IMR-90 (cell line): ENCODE measurements around the gene ADCK2. TPM values are rescaled to one million over a fixed set of nuclear protein-coding genes. Genes with fewer than 3 reads are reported as not detected.

Source experiments
- ATAC-seq: fragments of 200-7000 bp; cut with Tn5 transposase; 2 replicates; pipeline ENCODE4 v1.9.1; 2020; ENCODE audit warnings: low read depth, mild to moderate bottlenecking, moderate library complexity
- BruUV-seq: library from RNA; stranded (reverse); fragments of 400-500 nt; replicated peaks from 2 replicates; lab custom pipeline; 2021; lab: Mats Ljungman, UMichigan
- CTCF ChIA-PET: fragments of 300-600 bp; formaldehyde crosslinking; extraction: SDS; loops from one replicate; lab custom pipeline; 2021; ENCODE audit warnings: antibody characterized with exemption; lab: Yijun Ruan, JAX
- POLR2A ChIA-PET: fragments of 300-600 bp; sonication (Branson Sonifier 250); formaldehyde crosslinking; loops from one replicate; lab custom pipeline; 2022; ENCODE audit warnings: antibody characterized with exemption; ENCODE audit not compliant: unreplicated experiment; lab: Charles Lee
- DNase-seq: peaks from one replicate; pipeline ENCODE4 v3.0.0; 2013
- H2AFZ ChIP-seq: replicated peaks from 2 replicates; pipeline ENCODE3; 2013; ENCODE audit warnings: low read length, mild to moderate bottlenecking; ENCODE audit not compliant: poor library complexity
- H2AK5ac ChIP-seq: 2 replicates; pipeline ENCODE4 v1.6.1; 2013; ENCODE audit warnings: low read depth, low read length, inconsistent platforms
- H2AK9ac ChIP-seq: replicated peaks from 2 replicates; pipeline ENCODE3; 2013; ENCODE audit warnings: mild to moderate bottlenecking, low read depth, low read length, moderate library complexity; ENCODE audit not compliant: poor library complexity
- H2BK120ac ChIP-seq: 2 replicates; pipeline ENCODE4 v1.6.1; 2013; ENCODE audit warnings: low read depth, low read length, inconsistent platforms
- H2BK15ac ChIP-seq: 3 replicates; pipeline ENCODE4 v1.6.1; 2013; ENCODE audit warnings: low read depth, low read length, inconsistent platforms
- H2BK20ac ChIP-seq: 2 replicates; pipeline ENCODE4 v1.6.1; 2013; ENCODE audit warnings: low read depth, mild to moderate bottlenecking, inconsistent platforms, low read length, moderate library complexity
- H2BK5ac ChIP-seq: 2 replicates; pipeline ENCODE4 v1.6.1; 2013; ENCODE audit warnings: mild to moderate bottlenecking, low read depth, low read length, inconsistent platforms; ENCODE audit not compliant: poor library complexity, severe bottlenecking
- H3K14ac ChIP-seq: replicated peaks from 2 replicates; pipeline ENCODE4 v1.6.1; 2013; ENCODE audit warnings: low read depth, low read length, inconsistent platforms
- H3K18ac ChIP-seq: 2 replicates; pipeline ENCODE4 v1.6.1; 2013; ENCODE audit warnings: low read depth, low read length, control low read depth
- H3K23ac ChIP-seq: 2 replicates; pipeline ENCODE4 v1.6.1; 2013; ENCODE audit warnings: low read depth, low read length, inconsistent platforms
- H3K27ac ChIP-seq: 2 replicates; pipeline ENCODE4 v1.5.1; 2013; ENCODE audit warnings: mild to moderate bottlenecking, control low read depth, low read length; ENCODE audit not compliant: insufficient read depth
- H3K27me3 ChIP-seq: 2 replicates; pipeline ENCODE4 v1.6.1; 2013; ENCODE audit warnings: low read length; ENCODE audit not compliant: control insufficient read depth, insufficient read depth
- H3K36me3 ChIP-seq: 2 replicates; pipeline ENCODE4 v1.6.1; 2013; ENCODE audit warnings: low read length, mixed read lengths; ENCODE audit not compliant: control insufficient read depth, insufficient read depth
- H3K4ac ChIP-seq: 2 replicates; pipeline ENCODE4 v1.6.1; 2013; ENCODE audit warnings: low read depth, low read length, inconsistent platforms
- H3K4me1 ChIP-seq: 2 replicates; pipeline ENCODE4 v1.6.1; 2013; ENCODE audit warnings: low read length, mixed read lengths; ENCODE audit not compliant: control insufficient read depth, insufficient read depth
- H3K4me2 ChIP-seq: 2 replicates; pipeline ENCODE4 v1.6.1; 2013; ENCODE audit warnings: low read depth, mild to moderate bottlenecking, control low read depth, low read length, moderate library complexity
- H3K4me3 ChIP-seq: 2 replicates; pipeline ENCODE4 v1.5.1; 2013; ENCODE audit warnings: low read depth, mild to moderate bottlenecking, control low read depth, low read length, moderate library complexity; ENCODE audit not compliant: insufficient read depth
- H3K56ac ChIP-seq: 2 replicates; pipeline ENCODE4 v1.6.1; 2013; ENCODE audit warnings: low read length, inconsistent platforms; ENCODE audit not compliant: insufficient read depth; ENCODE audit errors: extremely low read depth
- H3K79me1 ChIP-seq, 2 experiments: 2 replicates each; pipeline ENCODE4 v1.6.1; 2013; ENCODE audit warnings: low read length in 2 of 2, inconsistent platforms in 1 of 2, low read depth in 1 of 2
- H3K9ac ChIP-seq: 2 replicates; pipeline ENCODE4 v1.6.1; 2013; ENCODE audit warnings: low read depth, low read length, control low read depth
- H3K9me1 ChIP-seq: 2 replicates; pipeline ENCODE4 v1.6.1; 2013; ENCODE audit warnings: low read length, inconsistent platforms; ENCODE audit not compliant: insufficient read depth
- H3K9me3 ChIP-seq: 2 replicates; pipeline ENCODE4 v1.6.1; 2013; ENCODE audit warnings: low read length; ENCODE audit not compliant: control insufficient read depth, insufficient read depth
- H4K20me1 ChIP-seq: 2 replicates; pipeline ENCODE4 v1.6.1; 2013; ENCODE audit warnings: low read length, inconsistent platforms; ENCODE audit not compliant: insufficient read depth
- H4K5ac ChIP-seq: 2 replicates; pipeline ENCODE4 v1.6.1; 2013; ENCODE audit warnings: mild to moderate bottlenecking, low read depth, low read length, control low read depth
- H4K8ac ChIP-seq, 2 experiments: 2 replicates each; pipeline ENCODE4 v1.6.1; 2013; ENCODE audit warnings: low read depth in 2 of 2, low read length in 2 of 2, control low read depth in 1 of 2, inconsistent platforms in 1 of 2
- H4K91ac ChIP-seq: 2 replicates; pipeline ENCODE4 v1.6.1; 2013; ENCODE audit warnings: low read depth, low read length, inconsistent platforms; ENCODE audit not compliant: insufficient read depth
- BHLHE40 ChIP-seq: fragments of 150-350 bp; IDR thresholded peaks from 2 replicates; pipeline ENCODE4 v1.6.1; 2016; ENCODE audit warnings: mild to moderate bottlenecking, low read depth, low read length
- WGBS, 2 experiments: methylation state at CpG; one replicate each; pipeline versions ENCODE4 v1.1.5 to v1.1.7; 2013; ENCODE audit warnings: missing lambda C conversion rate in 2 of 2; ENCODE audit not compliant: insufficient read length in 1 of 2; ENCODE audit errors: extremely low coverage in 2 of 2; 5-methylcytosine and 5-hydroxymethylcytosine counted together
- dilution Hi-C: fragments of 300-500 bp; cut with HindIII; formaldehyde crosslinking; loops from one replicate; pipeline ENCODE4 v1.14.3; 2018; ENCODE audit warnings: low sequenced_read_pairs; ENCODE audit not compliant: unreplicated experiment
- in situ Hi-C: fragments of 300-500 bp; cut with MboI; formaldehyde crosslinking; loops from 3 replicates; pipeline ENCODE4 v1.14.3; 2019; ENCODE audit warnings: low sequenced_read_pairs, inconsistent platforms, mixed read lengths
- intact Hi-C: fragments of 100-400 bp; cut with micrococcal nuclease; formaldehyde crosslinking; loops from 2 replicates; pipeline ENCODE4 v1.10.0; 2022
- polyA plus RNA-seq, 3 experiments: library from polyadenylated mRNA; depleted of rRNA; stranded (reverse); fragments of >200 nt; gene quantifications; 2 replicates each; pipeline ENCODE4 v1.2.3, GENCODE V29; 2012; ENCODE audit warnings: low replicate concordance in 1 of 3
- total RNA-seq: library from RNA; depleted of rRNA; stranded (reverse); fragments of >200 nt; gene quantifications from 2 replicates; pipeline ENCODE4 v1.2.3, GENCODE V29; 2012
- TF ChIP-seq, protein P1 (sequence below): fragments of 150-350 bp; IDR thresholded peaks from 2 replicates; pipeline ENCODE4 v1.6.1; 2017; ENCODE audit warnings: mild to moderate bottlenecking, antibody characterized with exemption, low read length, low read depth

ADCK2 gene
- total and polyA plus RNA-seq, 2 of the 4 experiments (the other 2 are of a cell fraction) = 7.1 to 10.0 TPM

GRCh38 chr7:140688341-140688740 lies 15.6 kb downstream of the ADCK2 start:
- no peak overlapping the region for H2BK5ac ChIP-seq
- ChIA-PET POLR2A (no interaction called here), CTCF (no interaction called here)
- no peak for ATAC-seq
- 75% methylated on average over 4 of the region's 6 CpGs; no CpG with 5 or more reads in 1 of the 2 experiments for WGBS, 2 experiments
- no peak overlapping the region for H2AK5ac ChIP-seq
- no peak overlapping the region for H2BK20ac ChIP-seq
- no peaks in the 10 kb centered on the region for H3K9me1 ChIP-seq
- peaks cover 9% of the 10 kb centered on the region; the same call in 1 of the 2 replicates for H3K36me3 ChIP-seq
- H2BK120ac ChIP-seq = no peak overlapping the region
- no peak overlapping the region for H3K14ac ChIP-seq
- no peak overlapping the region for H2AFZ ChIP-seq
- no peaks in the 10 kb centered on the region for H3K4me1 ChIP-seq
- no peak overlapping the region for H3K4me3 ChIP-seq
- H4K8ac ChIP-seq = no peak overlapping the region
- intact Hi-C loops (no loop called here), dilution Hi-C loops (no loop called here), in situ Hi-C loops (loop anchor here (10.0 kb wide), 1 partner anchor 846 kb away; no protein-coding TSS in a partner anchor)
- no peaks in the 10 kb centered on the region for H3K79me1 ChIP-seq
- BruUV-seq = no TSS peak
- H3K56ac ChIP-seq = no peak overlapping the region
- no peak overlapping the region for H2BK15ac ChIP-seq
- no peaks in the 10 kb centered on the region for H4K20me1 ChIP-seq
- no peak for TF ChIP-seq BHLHE40
- TF ChIP-seq, protein P1, sequence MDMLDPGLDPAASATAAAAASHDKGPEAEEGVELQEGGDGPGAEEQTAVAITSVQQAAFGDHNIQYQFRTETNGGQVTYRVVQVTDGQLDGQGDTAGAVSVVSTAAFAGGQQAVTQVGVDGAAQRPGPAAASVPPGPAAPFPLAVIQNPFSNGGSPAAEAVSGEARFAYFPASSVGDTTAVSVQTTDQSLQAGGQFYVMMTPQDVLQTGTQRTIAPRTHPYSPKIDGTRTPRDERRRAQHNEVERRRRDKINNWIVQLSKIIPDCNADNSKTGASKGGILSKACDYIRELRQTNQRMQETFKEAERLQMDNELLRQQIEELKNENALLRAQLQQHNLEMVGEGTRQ = no peak
- DNase-seq = no peak
- no peak overlapping the region for H3K23ac ChIP-seq
- no peak overlapping the region for H2AK9ac ChIP-seq
- no peaks in the 10 kb centered on the region for H3K27me3 ChIP-seq
- no peaks in the 10 kb centered on the region for H3K9me3 ChIP-seq
- H3K27ac ChIP-seq = no peak overlapping the region
- H3K4ac ChIP-seq = no peak overlapping the region
- no peak overlapping the region for H3K9ac ChIP-seq
- H3K4me2 ChIP-seq = no peak overlapping the region
- no peak overlapping the region for H4K5ac ChIP-seq
- H4K91ac ChIP-seq = no peak overlapping the region
- no peak overlapping the region for H3K18ac ChIP-seq
